K562 (cell line): ENCODE data around the gene STK11. TPM values are rescaled to one million over a fixed set of nuclear protein-coding genes. Genes with fewer than 3 reads are reported as not detected.

ENCODE experiments used
- CEBPG ChIP-seq, 3 experiments: fragments of 200-800 bp in 1 of 3; sonication (Bioruptor generic) in 1 of 3; sonication (generic) in 1 of 3; formaldehyde crosslinking in 1 of 3; IDR thresholded peaks in 2 of 3; conservative IDR thresholded peaks in 1 of 3; 2 replicates each; pipeline versions ENCODE4 v1.6.1 to v1.8.0; 2016 to 2022; ENCODE audit warnings: missing compliant biosample characterization in 2 of 3, missing genetic modification characterization in 2 of 3, mild to moderate bottlenecking in 1 of 3, missing genetic modification reagents in 1 of 3
- EGR1 ChIP-seq: fragments of 450-650 bp; conservative IDR thresholded peaks from 2 replicates; pipeline ENCODE4 v1.6.1; 2017; ENCODE audit warnings: mild to moderate bottlenecking
- FOXP1 ChIP-seq: sonication (generic); formaldehyde crosslinking; IDR thresholded peaks from 2 replicates; pipeline ENCODE4 v1.8.0; 2022; ENCODE audit warnings: mild to moderate bottlenecking, missing genetic modification reagents
- GATA2 ChIP-seq: sonication (generic); formaldehyde crosslinking; IDR thresholded peaks from 2 replicates; pipeline ENCODE4 v1.4.0; 2020; ENCODE audit warnings: mild to moderate bottlenecking, missing genetic modification reagents
- GTF2B ChIP-seq: IDR thresholded peaks from 2 replicates; pipeline ENCODE4 v1.6.1; 2011; ENCODE audit not compliant: insufficient read length; ENCODE audit errors: extremely low read depth
- HNRNPL ChIP-seq: fragments of 200-400 bp; formaldehyde crosslinking; IDR thresholded peaks from 2 replicates; pipeline ENCODE4 v1.6.1; 2017; ENCODE audit warnings: low read depth, mild to moderate bottlenecking, low read length
- ID3 ChIP-seq, 2 experiments: fragments of 250-450 bp in 1 of 2; fragments of 450-650 bp in 1 of 2; sonication (Bioruptor Pico) in 1 of 2; IDR thresholded peaks; 2 replicates each; pipeline versions ENCODE4 v1.6.1 to v1.8.0; 2016 to 2021; ENCODE audit warnings: mild to moderate bottlenecking in 2 of 2, moderate library complexity in 2 of 2, missing compliant biosample characterization in 1 of 2, missing genetic modification characterization in 1 of 2
- JUN ChIP-seq, 2 experiments: sonication (generic) in 1 of 2; formaldehyde crosslinking in 1 of 2; IDR thresholded peaks; 2 replicates each; pipeline versions ENCODE4 v1.6.1 to v1.8.0; 2012 to 2022; ENCODE audit warnings: borderline replicate concordance in 2 of 2, mild to moderate bottlenecking in 2 of 2, improper control_type of control experiment in 1 of 2, low read depth in 1 of 2, low read length in 1 of 2, missing genetic modification reagents in 1 of 2
- KDM1A ChIP-seq, 2 experiments: fragments of 450-650 bp; IDR thresholded peaks; 2 replicates each; pipeline ENCODE4 v1.6.1; 2016; ENCODE audit warnings: mild to moderate bottlenecking in 2 of 2
- MECOM ChIP-seq: fragments of 250-450 bp; sonication (Bioruptor Pico); IDR thresholded peaks from 2 replicates; pipeline ENCODE4 v1.8.0; 2022; ENCODE audit warnings: inconsistent platforms
- MTA1 ChIP-seq: fragments of 450-650 bp; IDR thresholded peaks from 2 replicates; pipeline ENCODE4 v1.6.1; 2017; ENCODE audit warnings: borderline replicate concordance
- PHF20 ChIP-seq: fragments of 450-650 bp; IDR thresholded peaks from 2 replicates; pipeline ENCODE4 v1.6.1; 2018; ENCODE audit not compliant: partially characterized antibody
- USF1 ChIP-seq: sonication (generic); formaldehyde crosslinking; IDR thresholded peaks from 2 replicates; pipeline ENCODE4 v1.9.0; 2022; ENCODE audit warnings: mild to moderate bottlenecking, missing genetic modification reagents
- ZBTB12 ChIP-seq: fragments of 250-450 bp; sonication (Bioruptor Pico); IDR thresholded peaks from 2 replicates; pipeline ENCODE4 v1.4.0; 2020
- ZBTB7A ChIP-seq: IDR thresholded peaks from 2 replicates; pipeline ENCODE4 v1.6.1; 2011; ENCODE audit warnings: low read depth, mild to moderate bottlenecking, low read length, moderate library complexity, borderline replicate concordance; ENCODE audit not compliant: control insufficient read depth
- ZNF277 ChIP-seq: fragments of 250-450 bp; sonication (Bioruptor Pico); IDR thresholded peaks from 2 replicates; pipeline ENCODE4 v1.8.0; 2022; ENCODE audit warnings: inconsistent platforms, mild to moderate bottlenecking, moderate library complexity, borderline replicate concordance
- ZNF316 ChIP-seq: fragments of 450-650 bp; IDR thresholded peaks from 2 replicates; pipeline ENCODE4 v1.6.1; 2016
- ZNF717 ChIP-seq: fragments of 250-450 bp; sonication (Bioruptor Pico); IDR thresholded peaks from 2 replicates; pipeline ENCODE4 v1.5.0; 2021
- ZNF740 ChIP-seq, 3 experiments: fragments of 200-800 bp in 1 of 3; sonication (Bioruptor generic) in 1 of 3; sonication (generic) in 1 of 3; formaldehyde crosslinking in 1 of 3; IDR thresholded peaks; 2 replicates each; pipeline versions ENCODE4 v1.6.1 to v1.8.0; 2016 to 2022; ENCODE audit warnings: mild to moderate bottlenecking in 2 of 3, missing compliant biosample characterization in 2 of 3, missing genetic modification characterization in 2 of 3, missing genetic modification reagents in 1 of 3
- ZNF780A ChIP-seq: fragments of 250-450 bp; sonication (Bioruptor Pico); IDR thresholded peaks from 2 replicates; pipeline ENCODE4 v1.5.0; 2021; ENCODE audit warnings: mild to moderate bottlenecking
- polyA plus RNA-seq, 8 experiments: library from polyadenylated mRNA; depleted of rRNA in 4 of 8; stranded (reverse) in 5 of 8; unstranded in 3 of 8; fragments of >200 nt; fragmentation: Nextera tagmentation in 2 of 8; fragmentation: Illumina TruSeq in 1 of 8; extraction: Ambion mirVana in 2 of 8; extraction: Trizol in 1 of 8; gene quantifications; 2 replicates each; pipeline versions ENCODE4 v1.2.1 to v1.2.3, GENCODE V29; 2011 to 2014; ENCODE audit warnings: inconsistent platforms in 1 of 8, missing spikeins in 1 of 8
- total RNA-seq, 7 experiments: library from RNA; depleted of rRNA in 6 of 7; stranded (reverse); fragments of >200 nt in 6 of 7; fragmentation: Illumina TruSeq in 2 of 7; extraction: Trizol in 2 of 7; gene quantifications; 2 replicates each; pipeline versions ENCODE4 v1.2.1 to v1.2.3, GENCODE V29; 2011 to 2021; ENCODE audit warnings: low replicate concordance in 1 of 7

The STK11 gene
- total and polyA plus RNA-seq, 9 of the 15 experiments (the other 6 are each of a cell fraction or from before 2014, with no cell fraction given) = 0.15 to 96.5 (median 31.7) TPM

- TF ChIP-seq PHF20 = peak; percentile 37
- TF ChIP-seq GTF2B = no peak
- peak; percentile 37; the same call in 1 of the 2 replicates for TF ChIP-seq CEBPG (CRISPR knock-in tag; IDR thresholded peaks at IDR 0.05)
- peak; percentile 26 to 31; a peak in 1 of 4 replicates for TF ChIP-seq CEBPG (tag; conservative IDR thresholded peaks at IDR 0.05 in 1 of 2, IDR thresholded peaks at IDR 0.05 in 1 of 2)
- no peak for TF ChIP-seq ZNF717 (CRISPR knock-in tag)
- no peak for TF ChIP-seq MTA1
- no peak for TF ChIP-seq ZBTB12 (CRISPR knock-in tag)
- TF ChIP-seq FOXP1 (CRISPR knock-in tag) = peak; percentile 66; the same call in 1 of the 2 replicates
- TF ChIP-seq ZBTB7A = peak; percentile 79; the same call in 1 of the 2 replicates
- no peak for TF ChIP-seq ZNF316
- TF ChIP-seq ZNF780A = no peak
- peak; percentile 79 for TF ChIP-seq ZNF740 (CRISPR knock-in tag; IDR thresholded peaks at IDR 0.05)
- no peak for TF ChIP-seq ZNF740 (tag; IDR thresholded peaks at IDR 0.05)
- 0 out of 2 replicates have a peak, but pooled peaks have one; percentile 38 for TF ChIP-seq USF1 (CRISPR knock-in tag)
- no peak for TF ChIP-seq HNRNPL
- TF ChIP-seq GATA2 (CRISPR knock-in tag) = no peak
- no peak for TF ChIP-seq ZNF277 (CRISPR knock-in tag)
- TF ChIP-seq EGR1 = peak; percentile 85
- TF ChIP-seq ID3 (CRISPR knock-in tag; IDR thresholded peaks at IDR 0.05) = no peak
- no peak for TF ChIP-seq ID3 (tag; IDR thresholded peaks at IDR 0.05)
- no peak for TF ChIP-seq JUN (IDR thresholded peaks at IDR 0.05; ENCODE audit: borderline replicate concordance, low read depth, low read length)
- 0 out of 2 replicates have a peak, but pooled peaks have one; percentile 61 for TF ChIP-seq JUN (CRISPR knock-in tag; IDR thresholded peaks at IDR 0.05; ENCODE audit: borderline replicate concordance)
- no peak for TF ChIP-seq MECOM (CRISPR knock-in tag)
- TF ChIP-seq KDM1A (IDR thresholded peaks at IDR 0.05) = peak; percentile 41 to 81
These were observed 54.5 kb downstream of the STK11 start (continued) for GRCh38 chr19:1259876-1260748.
